BE2C (cell line): Measurements from ENCODE around the gene B3GNT3.

Source experiments
- DNase-seq: peaks from one replicate; pipeline ENCODE4 v3.0.0-alpha.2; 2020
- H3K27me3 ChIP-seq: fragments of 250-450 bp; sonication (Bioruptor Pico); 2 replicates; pipeline ENCODE4 v1.5.1; 2020; ENCODE audit warnings: mild to moderate bottlenecking
- H3K36me3 ChIP-seq: fragments of 250-450 bp; sonication (Bioruptor Pico); 2 replicates; pipeline ENCODE4 v1.5.1; 2020; ENCODE audit warnings: mild to moderate bottlenecking
- H3K4me1 ChIP-seq: fragments of 250-450 bp; sonication (Bioruptor Pico); 2 replicates; pipeline ENCODE4 v1.5.1; 2020
- H3K4me3 ChIP-seq: 2 replicates; pipeline ENCODE4 v1.5.1; 2011; ENCODE audit warnings: low read depth, low read length
- H3K9me3 ChIP-seq: fragments of 250-450 bp; sonication (Bioruptor Pico); 2 replicates; pipeline ENCODE4 v1.5.1; 2020
- CTCF ChIP-seq: IDR thresholded peaks from 2 replicates; pipeline ENCODE4 v1.5.1; 2012; ENCODE audit warnings: mild to moderate bottlenecking, low read depth, low read length

Gene B3GNT3

DNA sequence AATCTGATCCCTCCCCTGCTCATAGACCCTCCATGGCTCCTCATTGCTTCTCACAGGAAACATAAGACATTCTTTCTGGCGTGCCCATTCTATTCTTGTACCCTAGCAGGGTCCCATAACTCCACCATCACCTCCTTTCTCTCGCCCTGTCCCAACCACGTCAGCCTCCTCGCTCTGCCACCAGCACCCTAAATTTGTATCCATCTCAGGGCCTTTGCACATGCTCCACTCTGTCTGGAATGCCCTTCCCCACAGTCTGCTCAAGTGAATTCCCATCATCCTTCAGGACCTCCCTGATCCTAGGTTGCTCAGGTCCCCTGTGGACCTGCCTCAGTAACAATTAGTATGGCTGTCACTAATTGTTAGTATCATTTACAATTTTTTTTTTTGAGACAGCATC is 10.5 kb downstream of the B3GNT3 start:
- Histone ChIP-seq H3K9me3 (no peaks in the 10 kb centered on the region), H3K4me1 (no peaks in the 10 kb centered on the region), H3K4me3 (no peak overlapping the region), H3K36me3 (no peaks in the 10 kb centered on the region), H3K27me3 (no peaks in the 10 kb centered on the region)
- TF ChIP-seq CTCF = no peak
- DNase-seq = no peak

DNA sequence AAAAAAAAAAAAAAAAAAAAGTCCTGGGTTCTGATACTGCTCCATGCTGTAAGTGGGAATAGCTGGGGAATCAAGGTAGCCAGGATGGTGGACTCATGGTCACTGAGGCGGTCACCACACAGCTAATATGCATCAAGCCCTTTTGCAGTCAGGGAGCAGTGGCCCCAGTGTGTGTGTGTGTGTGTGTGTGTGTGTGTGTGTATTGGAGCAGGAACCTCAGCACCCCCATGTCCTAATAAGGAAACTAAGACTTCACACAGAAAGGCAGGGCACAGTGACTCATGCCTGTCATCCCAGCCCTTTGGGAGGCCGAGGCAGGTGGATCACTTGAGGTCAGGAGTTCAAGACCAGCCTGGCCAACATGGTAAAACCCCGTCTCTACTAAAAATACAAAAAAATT is 12.0 kb downstream of the B3GNT3 start:
- no peaks in the 10 kb centered on the region for H3K9me3 ChIP-seq
- no peak for TF ChIP-seq CTCF
- H3K36me3 ChIP-seq = no peaks in the 10 kb centered on the region
- no peaks in the 10 kb centered on the region for H3K27me3 ChIP-seq
- DNase-seq = no peak
- H3K4me1 ChIP-seq = no peaks in the 10 kb centered on the region
- no peak overlapping the region for H3K4me3 ChIP-seq

- Histone ChIP-seq H3K4me1 (no peaks in the 10 kb centered on the region), H3K4me3 (no peak overlapping the region), H3K27me3 (no peaks in the 10 kb centered on the region), H3K9me3 (no peaks in the 10 kb centered on the region), H3K36me3 (no peaks in the 10 kb centered on the region)
- no peak for TF ChIP-seq CTCF
- DNase-seq = no peak
Observed at GRCh38 chr19:17807731-17808316, 12.9 kb downstream of the B3GNT3 start.

DNA sequence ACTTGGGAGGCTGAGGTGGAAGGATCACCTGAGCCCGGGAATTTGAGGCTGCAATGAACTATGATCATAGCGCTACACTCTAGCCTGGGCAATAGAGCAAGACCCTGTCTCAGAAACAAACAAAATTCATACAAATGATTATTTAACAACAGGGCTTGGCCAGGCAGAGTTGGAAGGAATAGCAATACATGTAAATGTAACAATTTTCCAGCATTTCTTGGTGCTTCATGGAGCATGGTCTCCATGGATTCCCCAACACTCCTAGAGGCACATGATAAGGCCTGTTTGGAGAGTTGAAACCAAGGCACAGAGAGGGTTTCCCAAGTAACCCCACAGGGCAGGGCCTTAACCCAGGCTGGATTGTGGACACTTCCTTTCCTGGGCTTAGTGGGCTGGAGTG is 16.2 kb downstream of the B3GNT3 start:
- H3K27me3 ChIP-seq = no peaks in the 10 kb centered on the region
- H3K4me3 ChIP-seq = no peak overlapping the region
- no peak for DNase-seq
- no peaks in the 10 kb centered on the region for H3K36me3 ChIP-seq
- no peak for TF ChIP-seq CTCF
- H3K4me1 ChIP-seq = no peaks in the 10 kb centered on the region
- H3K9me3 ChIP-seq = no peaks in the 10 kb centered on the region

DNA sequence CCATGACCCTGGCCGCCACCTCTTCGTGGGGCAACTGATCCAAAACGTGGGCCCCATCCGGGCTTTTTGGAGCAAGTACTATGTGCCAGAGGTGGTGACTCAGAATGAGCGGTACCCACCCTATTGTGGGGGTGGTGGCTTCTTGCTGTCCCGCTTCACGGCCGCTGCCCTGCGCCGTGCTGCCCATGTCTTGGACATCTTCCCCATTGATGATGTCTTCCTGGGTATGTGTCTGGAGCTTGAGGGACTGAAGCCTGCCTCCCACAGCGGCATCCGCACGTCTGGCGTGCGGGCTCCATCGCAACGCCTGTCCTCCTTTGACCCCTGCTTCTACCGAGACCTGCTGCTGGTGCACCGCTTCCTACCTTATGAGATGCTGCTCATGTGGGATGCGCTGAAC is 16.7 kb downstream of the B3GNT3 start:
- TF ChIP-seq CTCF = no peak
- no peaks in the 10 kb centered on the region for H3K27me3 ChIP-seq
- no peaks in the 10 kb centered on the region; the same call in 1 of the 2 replicates for H3K9me3 ChIP-seq
- H3K4me1 ChIP-seq = no peaks in the 10 kb centered on the region
- DNase-seq = no peak
- no peak overlapping the region for H3K4me3 ChIP-seq
- H3K36me3 ChIP-seq = no peaks in the 10 kb centered on the region

DNA sequence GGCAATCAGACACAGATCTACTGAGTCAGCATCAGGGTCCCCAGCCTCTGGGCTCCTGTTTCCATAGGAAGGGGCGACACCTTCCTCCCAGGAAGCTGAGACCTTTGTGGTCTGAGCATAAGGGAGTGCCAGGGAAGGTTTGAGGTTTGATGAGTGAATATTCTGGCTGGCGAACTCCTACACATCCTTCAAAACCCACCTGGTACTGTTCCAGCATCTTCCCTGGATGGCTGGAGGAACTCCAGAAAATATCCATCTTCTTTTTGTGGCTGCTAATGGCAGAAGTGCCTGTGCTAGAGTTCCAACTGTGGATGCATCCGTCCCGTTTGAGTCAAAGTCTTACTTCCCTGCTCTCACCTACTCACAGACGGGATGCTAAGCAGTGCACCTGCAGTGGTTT is 17.2 kb downstream of the B3GNT3 start:
- no peak for DNase-seq
- no peak for TF ChIP-seq CTCF
- Histone ChIP-seq H3K36me3 (no peaks in the 10 kb centered on the region), H3K4me3 (no peak overlapping the region), H3K9me3 (no peaks in the 10 kb centered on the region; the same call in 1 of the 2 replicates), H3K27me3 (no peaks in the 10 kb centered on the region), H3K4me1 (no peaks in the 10 kb centered on the region)
